SKM-1 (cell line): ENCODE data around the gene MEI4.
"Not testable (repeated sequence)": the region's sequence is repeated elsewhere in the genome, so short reads cannot be mapped to it uniquely, and the experiment has no call there.

Source experiments
- DNase-seq: peaks from one replicate; lab custom pipeline; 2025; ENCODE audit not compliant: unreplicated experiment; lab: John Stamatoyannopoulos, UW

Gene MEI4

DNA sequence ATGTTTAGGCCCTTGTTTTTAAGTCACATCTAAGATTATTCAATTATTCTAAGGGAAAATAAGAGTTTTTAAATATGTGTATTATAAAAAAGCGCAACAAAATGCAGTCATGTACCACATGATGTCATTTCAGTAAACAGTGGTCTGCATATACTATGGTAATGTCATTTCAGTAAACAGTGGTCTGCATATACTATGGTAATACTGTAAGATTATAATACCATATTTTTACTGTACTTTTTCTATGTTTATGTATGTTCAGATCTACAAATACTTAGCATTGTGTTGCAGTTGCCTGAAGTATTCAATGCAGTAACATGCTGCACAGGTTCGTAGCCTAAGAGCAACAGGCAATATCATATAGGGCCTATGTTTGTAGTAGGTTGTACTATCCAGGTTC lies 21.4 kb downstream of the MEI4 start:
- DNase-seq, result no peak

DNA sequence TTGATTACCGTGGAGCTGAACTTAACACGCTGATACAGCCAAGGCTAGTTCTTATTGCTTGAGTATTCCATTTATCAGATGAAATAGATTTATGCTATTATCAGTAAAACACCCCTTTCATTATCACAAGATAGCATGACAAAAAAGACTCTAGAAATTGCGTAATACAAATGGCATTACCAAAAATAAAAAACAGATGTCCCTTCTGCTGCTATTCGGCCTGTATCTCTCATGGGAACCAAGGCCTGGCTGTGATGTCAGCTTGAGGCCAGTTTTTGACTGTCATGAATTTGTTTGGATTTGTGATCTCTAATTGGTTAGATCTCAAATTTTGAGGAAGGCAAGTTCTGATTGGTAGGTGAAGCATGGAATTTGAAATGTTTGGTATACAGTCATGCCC lies 25.2 kb downstream of the MEI4 start:
- DNase-seq, result no peak

DNA sequence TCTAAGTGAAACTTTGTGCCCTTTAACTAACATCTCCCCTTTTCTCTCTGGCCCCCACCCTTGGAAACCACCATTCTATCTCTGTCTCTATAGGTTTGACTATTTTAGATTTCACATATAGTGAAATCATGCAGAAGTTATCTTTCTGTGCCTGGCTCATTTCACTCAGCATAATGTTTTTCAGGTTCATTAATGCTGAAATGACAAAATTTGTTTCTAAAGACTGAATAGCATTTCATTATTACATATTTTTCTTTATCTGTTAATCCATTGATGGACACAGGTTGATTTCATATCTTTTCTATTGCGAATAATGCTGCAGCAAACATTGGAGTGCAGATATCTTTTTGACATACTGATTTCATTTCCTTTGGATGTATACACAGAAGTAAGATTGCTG lies 30.7 kb downstream of the MEI4 start:
- DNase-seq, result no peak

DNA sequence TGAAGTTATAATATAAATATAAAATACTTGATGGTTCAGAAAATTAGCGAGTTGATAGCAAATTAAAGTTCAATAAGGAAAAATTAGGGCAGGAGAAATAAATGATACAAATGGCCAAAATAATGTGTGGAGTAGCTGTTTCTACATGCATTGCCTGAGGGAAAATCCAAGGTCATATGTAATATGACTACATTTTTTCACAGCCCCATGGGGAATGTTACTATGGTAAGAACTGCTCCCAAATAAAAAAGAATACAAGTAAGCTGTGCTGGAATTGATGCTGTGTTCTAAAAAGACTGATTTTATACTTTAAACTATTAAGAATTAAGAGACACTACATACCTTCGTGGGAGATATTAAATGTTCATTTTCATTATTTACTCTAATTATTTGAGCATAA lies 34.1 kb downstream of the MEI4 start:
- no peak for DNase-seq

DNA sequence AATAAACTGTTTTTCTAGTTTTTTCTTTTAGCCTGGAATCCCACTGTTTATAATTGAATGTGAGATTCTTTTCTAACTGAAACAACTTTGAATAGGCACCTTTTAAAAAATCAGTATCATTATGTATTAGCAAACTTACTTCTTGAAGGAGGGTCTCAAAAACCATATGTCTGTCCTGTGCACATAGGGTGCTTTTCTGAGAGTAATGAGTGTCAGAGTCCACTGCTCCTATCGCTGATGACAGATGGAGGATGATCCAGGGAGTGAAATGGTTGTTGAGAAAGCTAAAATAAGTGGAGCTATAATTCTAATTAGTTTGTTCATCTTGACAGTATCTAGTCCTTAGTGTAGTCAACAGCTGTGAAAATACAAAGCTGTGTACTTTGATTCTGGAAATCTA lies 35.8 kb downstream of the MEI4 start:
- DNase-seq, result no peak

DNA sequence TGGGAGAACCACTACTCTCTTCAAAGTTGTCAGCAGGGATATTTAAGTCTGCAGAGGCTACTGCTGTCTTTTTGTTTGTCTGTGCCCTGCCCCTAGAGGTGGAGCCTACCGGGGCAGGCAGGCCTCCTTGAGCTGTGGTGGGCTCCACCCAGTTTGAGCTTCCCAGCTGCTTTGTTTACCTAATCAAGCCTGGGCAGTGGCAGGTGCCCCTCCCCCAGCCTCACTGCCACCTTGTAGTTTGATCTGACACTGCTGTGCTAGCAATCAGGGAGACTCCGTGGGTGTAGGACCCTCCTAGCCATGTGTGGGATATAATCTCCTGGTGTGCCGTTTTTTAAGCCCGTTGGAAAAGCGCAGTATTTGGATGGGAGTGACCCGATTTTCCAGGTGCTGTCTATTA lies 47.3 kb downstream of the MEI4 start:
- DNase-seq, result not testable (repeated sequence)

DNA sequence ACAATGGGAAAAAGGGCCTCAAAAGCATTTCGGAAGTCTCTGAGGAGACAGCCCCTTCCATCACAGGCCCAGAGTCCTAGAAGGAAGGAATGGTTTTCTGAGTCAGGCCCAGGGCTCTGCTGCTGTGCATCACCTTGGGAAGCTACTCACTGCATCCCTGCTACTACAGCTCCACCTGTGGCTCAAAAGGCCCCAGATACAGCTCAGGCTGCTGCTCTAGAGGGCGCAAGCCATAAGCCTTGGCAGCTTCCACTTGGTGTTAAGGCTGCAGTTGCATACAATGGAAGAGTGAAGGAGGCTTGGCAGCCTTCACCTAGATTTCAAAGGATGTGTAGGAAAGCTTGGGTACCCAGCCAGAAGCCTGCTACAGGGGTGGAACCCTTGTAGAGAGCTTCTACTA lies 54.8 kb downstream of the MEI4 start:
- no peak for DNase-seq

DNA sequence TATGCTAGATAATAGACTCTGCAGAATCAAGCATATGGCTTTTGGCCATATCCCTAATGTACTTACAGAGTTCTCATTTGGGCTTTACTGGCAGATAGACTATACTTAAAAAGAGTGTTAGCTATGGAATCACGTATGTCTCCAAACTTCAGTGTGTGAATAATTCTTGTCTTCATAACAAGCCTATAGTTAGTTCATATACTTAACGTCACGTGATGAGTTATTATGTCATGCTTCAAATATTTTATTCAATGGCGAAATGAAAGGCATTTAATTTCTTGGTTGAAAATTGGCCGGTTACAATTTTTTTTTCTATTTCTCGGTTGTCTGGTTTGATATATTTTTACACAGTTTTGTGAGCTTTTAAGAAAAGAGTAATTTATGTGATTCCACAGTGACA lies 62.7 kb downstream of the MEI4 start:
- no peak for DNase-seq

DNA sequence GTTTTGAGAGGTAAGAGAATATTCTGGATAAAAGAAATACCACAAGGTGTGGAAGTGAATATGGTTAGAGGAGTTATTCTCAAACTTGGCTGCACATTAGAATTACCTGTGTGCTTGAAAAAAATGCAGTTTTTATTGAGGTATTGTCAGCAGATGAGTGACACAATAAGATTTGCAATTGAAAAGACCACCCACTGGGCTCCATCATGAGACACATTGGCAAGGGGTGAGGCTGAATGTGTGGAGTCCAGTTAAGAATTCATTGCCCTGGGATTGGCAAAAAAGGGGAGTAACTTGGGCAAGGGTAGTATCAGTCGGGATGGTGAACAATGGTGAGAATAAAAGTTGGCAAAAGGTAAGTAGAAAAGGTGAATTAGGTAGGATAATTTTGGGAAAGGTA lies 63.5 kb downstream of the MEI4 start:
- no peak for DNase-seq

DNA sequence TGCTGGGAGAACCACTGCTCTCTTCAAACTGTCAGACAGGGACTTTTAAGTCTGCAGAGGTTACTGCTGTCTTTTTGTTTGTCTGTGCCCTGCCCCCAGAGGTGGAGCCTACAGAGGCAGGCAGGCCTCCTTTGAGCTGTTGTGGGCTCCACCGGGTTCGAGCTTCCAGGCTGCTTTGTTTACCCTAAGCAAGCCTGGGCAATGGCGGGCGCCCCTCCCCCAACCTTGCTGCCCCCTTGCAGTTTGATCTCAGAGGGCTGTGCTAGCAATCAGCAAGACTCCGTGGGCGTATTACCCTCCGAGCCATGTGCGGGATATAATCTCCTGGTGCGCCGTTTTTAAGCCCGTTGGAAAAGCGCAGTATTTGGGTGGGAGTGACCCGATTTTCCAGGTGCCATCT lies 83.2 kb downstream of the MEI4 start:
- DNase-seq, result not testable (repeated sequence)

DNA sequence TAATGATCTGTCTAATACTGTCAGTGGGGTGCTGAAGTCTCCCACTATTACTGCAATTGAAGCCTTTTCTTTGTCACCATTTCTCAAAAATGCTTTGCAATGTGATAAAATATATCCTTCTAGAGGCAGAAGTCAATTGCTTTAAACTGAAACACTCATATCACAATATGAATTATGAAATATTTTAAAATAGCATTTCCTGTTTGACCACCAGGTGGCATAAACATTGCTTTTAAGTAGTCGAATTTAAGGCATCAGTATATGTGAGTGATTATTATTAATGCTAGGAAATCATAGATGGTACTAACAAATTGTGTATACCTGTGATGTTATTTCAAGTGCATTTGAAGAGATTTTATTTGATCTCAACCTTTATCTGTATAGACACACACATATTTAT lies 87.5 kb downstream of the MEI4 start:
- DNase-seq, result no peak

DNA sequence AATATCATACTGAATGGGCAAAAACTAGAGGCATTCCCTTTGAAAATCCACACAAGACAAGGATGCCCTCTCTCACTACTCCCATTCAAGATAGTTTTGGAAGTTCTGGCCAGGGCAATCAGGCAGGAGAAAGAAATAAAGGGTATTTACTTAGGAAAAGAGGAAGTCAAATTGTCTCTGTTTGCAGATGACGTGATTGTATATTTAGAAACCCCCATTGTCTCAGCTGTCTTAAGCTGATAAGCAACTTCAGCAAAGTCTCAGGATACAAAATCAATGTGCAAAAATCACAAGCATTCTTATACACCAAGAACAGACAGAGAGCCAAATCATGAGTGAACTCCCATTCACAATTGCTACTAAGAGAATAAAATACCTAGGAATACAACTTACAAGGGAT lies 99.3 kb downstream of the MEI4 start:
- DNase-seq, result not testable (repeated sequence)

DNA sequence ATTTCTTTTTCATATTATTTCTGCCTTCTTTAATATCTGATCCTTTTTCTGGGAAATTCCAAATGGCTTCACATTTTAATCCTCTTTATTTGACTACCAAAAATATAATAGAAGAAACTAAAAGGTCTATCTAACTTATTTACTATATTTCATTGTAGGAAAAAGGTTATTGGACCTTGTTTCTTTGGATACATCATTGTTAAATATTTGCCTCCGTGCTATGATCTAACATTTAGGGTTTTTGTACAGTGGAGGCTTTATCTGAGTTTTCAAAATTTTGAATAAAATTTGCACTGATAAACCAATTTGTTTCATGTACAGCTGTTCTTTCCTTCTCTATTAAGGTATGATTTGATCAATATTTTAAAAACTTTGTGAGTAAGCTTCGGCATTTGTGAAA lies 109.5 kb downstream of the MEI4 start:
- DNase-seq, result no peak

DNA sequence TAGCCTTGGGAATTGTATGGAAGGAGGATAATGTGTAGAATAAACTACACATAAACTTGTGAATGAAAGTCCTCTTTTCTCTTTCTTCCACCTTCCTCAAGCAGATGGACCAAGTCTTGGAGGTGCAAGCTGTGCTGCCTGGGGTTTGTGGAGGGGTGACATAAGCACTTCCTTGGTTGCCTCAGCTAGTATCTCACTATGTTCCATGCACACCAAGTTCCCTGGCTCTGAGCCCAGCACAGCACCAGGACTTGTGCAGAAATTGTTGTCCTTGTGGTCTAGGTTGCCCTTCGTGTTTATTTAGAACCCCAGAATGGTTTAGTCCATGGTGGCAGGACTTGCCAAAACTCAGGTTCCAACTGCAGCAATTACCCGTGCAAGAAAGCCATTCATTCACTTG lies 110.3 kb downstream of the MEI4 start:
- DNase-seq, result no peak

DNA sequence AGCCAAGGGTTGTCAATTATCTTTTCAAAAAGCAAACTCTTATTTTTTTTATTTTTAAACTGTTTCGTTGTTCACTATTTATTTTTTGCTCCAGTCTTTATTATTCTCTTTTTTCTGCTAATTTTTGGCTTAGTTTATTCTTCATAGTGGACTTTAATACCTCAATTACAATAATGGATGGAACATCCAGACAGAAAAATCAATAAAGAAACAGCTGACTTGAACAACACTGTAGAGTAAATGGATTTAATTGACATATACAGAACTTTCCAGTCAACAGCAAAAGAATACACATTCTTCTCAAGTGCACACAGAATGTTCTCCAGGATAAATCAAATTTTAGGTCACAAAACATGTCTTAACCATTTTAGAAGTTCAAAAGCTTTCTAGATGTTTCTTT lies 111.5 kb downstream of the MEI4 start:
- DNase-seq, result no peak

DNA sequence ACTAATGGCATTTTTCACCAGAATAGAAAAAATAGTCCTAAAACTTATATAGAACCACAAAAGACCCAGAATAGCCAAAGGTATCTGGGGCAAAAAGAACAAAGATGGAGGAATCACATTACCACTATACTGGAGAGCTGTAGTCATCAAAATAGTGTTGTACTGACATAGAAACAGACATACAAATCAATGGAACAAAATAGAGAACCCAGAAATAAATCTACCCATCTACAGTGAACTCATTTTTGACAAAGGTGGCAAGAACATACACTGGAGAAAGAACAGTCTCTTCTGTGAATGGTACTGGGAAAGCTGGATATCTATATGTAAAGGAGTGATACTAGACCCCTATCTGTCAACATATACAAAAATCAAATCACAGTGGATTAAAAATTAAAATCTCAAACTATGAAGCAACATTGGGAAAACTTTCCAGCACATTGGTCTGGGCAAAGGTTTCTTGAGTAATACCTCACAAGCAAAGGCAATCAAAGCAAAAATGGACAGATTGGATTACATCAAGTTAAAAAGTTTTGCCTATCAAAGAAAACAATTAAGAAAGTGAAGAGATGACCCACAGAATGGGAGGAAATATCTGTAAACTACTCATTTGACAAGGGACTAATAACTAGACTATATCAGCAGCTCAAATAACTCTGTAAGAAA lies 120.5 kb downstream of the MEI4 start:
- no peak for DNase-seq

DNA sequence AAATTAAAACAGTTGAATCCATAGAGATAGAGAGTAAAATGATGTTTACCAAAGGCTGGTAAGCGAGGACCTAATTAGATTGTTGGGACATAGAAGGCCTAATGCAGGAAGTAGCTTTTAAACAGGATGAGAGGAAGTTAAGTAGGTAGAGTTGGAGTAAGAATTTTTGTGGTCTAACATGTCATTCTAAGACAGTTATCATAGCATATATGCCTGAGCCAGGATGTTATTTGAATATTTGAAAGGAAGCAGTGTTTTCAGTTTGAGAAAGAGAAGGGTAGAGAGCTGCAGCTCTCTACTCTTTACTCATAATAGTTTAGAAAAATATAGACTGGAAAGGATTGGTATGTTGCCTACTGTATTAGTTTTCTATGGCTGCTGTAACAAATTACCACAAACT lies 121.6 kb downstream of the MEI4 start:
- DNase-seq, result no peak

DNA sequence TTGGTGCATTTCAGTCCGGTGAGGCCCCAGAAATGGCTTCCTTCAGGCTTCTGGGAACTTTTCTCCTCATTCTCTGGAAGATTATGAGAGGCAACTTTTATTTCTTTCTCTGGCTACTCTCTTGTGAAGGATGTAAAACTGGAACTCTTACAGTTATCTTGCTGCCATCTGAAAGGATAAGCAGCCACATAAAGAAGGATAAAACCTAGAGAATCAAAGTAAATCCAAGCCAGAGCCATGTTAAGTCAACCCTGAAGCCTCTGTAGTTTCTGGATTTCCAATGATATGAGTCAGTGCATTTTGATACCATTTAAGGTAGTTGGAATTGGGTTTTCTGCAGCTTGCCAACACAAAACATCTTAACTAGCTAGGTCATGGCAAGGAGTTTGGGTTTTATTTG lies 123.6 kb downstream of the MEI4 start:
- no peak for DNase-seq

DNA sequence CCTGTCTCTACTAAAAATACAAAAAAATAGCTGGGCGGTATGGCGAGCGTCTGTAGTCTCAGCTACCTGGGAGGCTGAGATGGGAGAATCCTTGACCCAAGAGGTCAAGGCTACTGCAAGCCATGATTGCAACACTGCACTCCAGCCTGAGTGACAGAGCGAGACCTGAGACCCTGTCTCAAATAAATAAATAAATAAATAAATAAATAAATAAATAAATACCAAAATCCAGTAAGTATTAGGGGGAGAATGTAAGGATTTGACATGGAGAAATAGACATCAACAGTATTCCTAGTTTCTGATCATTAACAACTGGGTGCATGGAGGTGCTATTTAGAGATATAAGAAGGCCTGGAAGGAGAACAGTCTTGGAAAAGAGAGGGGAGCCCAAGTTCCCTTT lies 125.7 kb downstream of the MEI4 start:
- DNase-seq, result no peak

DNA sequence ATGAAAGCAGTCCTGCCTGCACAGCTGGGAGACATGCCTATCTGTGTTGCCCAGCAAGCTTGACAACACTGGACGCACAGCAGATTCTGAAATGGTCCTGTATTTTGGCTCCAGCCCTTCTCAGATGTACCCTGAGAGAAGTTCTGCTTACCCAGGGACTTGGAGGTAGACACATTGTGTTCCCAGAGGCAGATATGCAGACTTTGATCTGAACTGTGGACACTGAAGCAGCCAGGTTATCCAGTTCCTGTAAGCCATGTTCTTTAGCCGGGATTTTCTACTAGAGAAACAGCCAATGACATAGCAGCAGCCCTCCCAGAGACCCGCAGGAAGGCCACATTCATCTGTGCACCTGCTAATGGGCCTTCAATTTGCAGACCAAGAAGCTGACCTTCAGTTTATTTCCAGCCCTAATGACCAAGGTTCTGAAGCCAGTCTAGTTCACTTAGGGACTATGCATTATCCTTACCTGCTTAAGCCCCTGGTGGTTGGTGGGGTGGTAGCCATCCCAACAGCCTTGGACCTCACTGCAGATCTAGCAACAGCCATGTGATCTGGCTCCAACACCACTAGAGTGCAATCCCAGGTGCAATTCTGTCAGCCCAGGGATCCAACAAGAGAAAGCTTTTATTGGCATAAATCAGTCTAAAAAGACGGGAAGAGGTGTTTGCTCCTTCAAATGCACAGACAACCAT lies 134.2 kb downstream of the MEI4 start:
- DNase-seq, result no peak

DNA sequence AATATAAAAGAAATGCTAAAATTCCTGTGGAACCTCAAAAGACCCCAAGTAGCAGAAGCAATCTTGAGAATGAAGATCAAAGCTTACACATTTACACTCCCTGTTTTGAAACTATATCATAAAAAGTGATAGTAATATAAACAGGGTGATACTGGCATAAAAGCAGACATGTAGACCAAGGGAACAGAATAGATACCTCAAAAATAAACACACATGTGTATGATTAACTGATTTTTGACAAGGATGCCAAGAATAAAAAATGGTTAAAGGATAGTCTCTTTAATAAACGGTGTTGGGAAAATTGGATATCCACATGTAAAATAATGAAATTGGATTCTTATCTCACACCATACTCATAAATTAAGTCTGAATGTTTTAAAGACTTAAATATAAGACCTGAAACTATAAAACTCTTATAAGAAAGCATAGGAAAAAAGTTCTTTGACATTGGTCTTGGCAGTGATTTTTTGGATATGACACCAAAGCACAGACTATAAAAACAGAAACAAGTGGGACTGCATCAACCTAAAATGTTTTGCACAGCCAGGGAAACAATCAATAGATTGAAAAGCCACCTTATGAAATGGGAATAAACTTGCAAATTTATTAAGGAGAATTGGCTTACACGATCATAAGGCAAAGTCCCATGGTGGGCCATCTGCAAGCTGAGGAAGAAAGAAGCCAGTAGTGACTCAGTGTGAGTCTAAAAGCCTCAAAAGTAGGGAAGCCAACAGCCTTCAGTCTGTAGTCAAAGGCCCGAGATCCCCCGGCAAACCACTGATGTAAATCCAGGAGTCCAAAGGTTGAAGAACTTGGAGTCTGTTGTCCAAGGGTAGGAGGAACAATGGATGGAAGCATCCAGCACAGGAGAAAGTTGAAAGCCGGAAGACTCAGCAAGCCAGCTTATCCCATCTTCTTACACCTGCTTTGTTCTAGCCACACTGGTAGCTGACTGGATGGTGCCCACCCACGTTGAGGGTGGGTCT lies 144.3 kb downstream of the MEI4 start:
- DNase-seq, result no peak

DNA sequence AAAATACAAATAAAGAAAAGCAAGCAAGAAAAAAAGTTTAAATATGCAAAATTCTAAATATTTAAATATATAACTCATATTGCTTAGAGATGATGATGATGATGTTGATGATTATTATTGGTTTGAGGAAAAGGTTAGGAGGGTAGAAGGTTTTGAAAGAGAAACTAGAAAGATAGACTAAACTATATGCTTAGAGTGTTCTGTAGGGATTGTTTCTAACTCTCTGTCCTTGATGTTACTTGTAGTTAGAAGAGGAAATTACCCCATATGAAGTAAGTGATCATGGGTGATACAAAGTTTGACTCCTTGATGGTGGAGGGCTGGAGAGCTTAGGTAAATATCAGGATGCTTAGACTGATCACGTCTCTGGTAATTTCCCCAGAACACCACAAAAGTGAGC lies 159.5 kb downstream of the MEI4 start:
- no peak for DNase-seq
